Heart left ventricle (tissue), 16 donors: ENCODE data around the gene MAN1C1. TPM values are rescaled to one million over a fixed set of nuclear protein-coding genes. Genes with fewer than 3 reads are reported as not detected.

Experiments
- ATAC-seq, 4 donors: fragments of 200-7000 bp; cut with Tn5 transposase; one replicate each; pipeline ENCODE4 v1.9.1; 2020 to 2022; ENCODE audit warnings: moderate library complexity in 4 of 4, mild to moderate bottlenecking in 3 of 4, moderate number of reproducible peaks in 1 of 4
- DNase-seq, 5 donors: peaks; one replicate each; pipeline ENCODE4 v3.0.0-alpha.2; 2020
- H3K27ac ChIP-seq, 12 donors: fragments of 200-600 bp; sonication (generic) in 4 of 12; one replicate each; pipeline versions ENCODE4 v1.5.0 to v1.8.0; 2016 to 2022; ENCODE audit warnings: mild to moderate bottlenecking in 2 of 12
- H3K27me3 ChIP-seq, 9 donors: fragments of 200-600 bp; sonication (generic) in 2 of 9; one replicate each; pipeline versions ENCODE4 v1.5.1 to v1.8.0; 2016 to 2022; ENCODE audit warnings: mild to moderate bottlenecking in 3 of 9
- H3K36me3 ChIP-seq, 9 donors: fragments of 200-600 bp; sonication (generic) in 2 of 9; one replicate each; pipeline versions ENCODE4 v1.5.0 to v1.8.0; 2018 to 2022; ENCODE audit warnings: mild to moderate bottlenecking in 2 of 9
- H3K4me1 ChIP-seq, 12 donors: fragments of 200-600 bp; sonication (generic) in 4 of 12; one replicate each; pipeline versions ENCODE4 v1.5.0 to v1.8.0; 2016 to 2022; ENCODE audit warnings: mild to moderate bottlenecking in 3 of 12
- H3K4me3 ChIP-seq, 12 donors: fragments of 200-600 bp; sonication (generic) in 4 of 12; one replicate each; pipeline versions ENCODE4 v1.5.0 to v1.8.0; 2017 to 2022; ENCODE audit warnings: mild to moderate bottlenecking in 9 of 12, moderate library complexity in 4 of 12
- H3K9me3 ChIP-seq, 12 donors: fragments of 200-600 bp; sonication (generic) in 4 of 12; one replicate each; pipeline versions ENCODE4 v1.5.0 to v1.8.0; 2016 to 2022; ENCODE audit warnings: mild to moderate bottlenecking in 1 of 12
- CTCF ChIP-seq, 12 donors: fragments of 200-600 bp; sonication (generic) in 4 of 12; IDR thresholded peaks; one replicate each; pipeline versions ENCODE4 v1.5.0 to v1.8.0; 2018 to 2022; ENCODE audit warnings: antibody characterized with exemption in 12 of 12, mild to moderate bottlenecking in 5 of 12
- POLR2A ChIP-seq, 2 donors: fragments of 450-650 bp; IDR thresholded peaks; one replicate each; pipeline ENCODE4 v1.6.1; 2017; ENCODE audit warnings: antibody characterized with exemption in 2 of 2, mild to moderate bottlenecking in 2 of 2, moderate library complexity in 2 of 2
- WGBS, 4 donors: extraction: QIAGEN DNeasy Blood & Tissue Kit in 2 of 4; methylation state at CpG; one replicate each; pipeline versions ENCODE4 v1.1.5 to v1.1.7; 2013 to 2018; 5-methylcytosine and 5-hydroxymethylcytosine counted together
- intact Hi-C, 10 donors: fragments of 100-400 bp; cut with DNase I; formaldehyde crosslinking; loops; one replicate each; pipeline versions ENCODE4 v1.11.1 to v1.14.2; 2022
- polyA plus RNA-seq, 2 donors: library from polyadenylated mRNA; stranded (reverse); fragments of 200-250 nt; gene quantifications; one replicate each; pipeline ENCODE4 v1.2.3, GENCODE V29; 2013
- total RNA-seq, 9 donors: library from RNA; depleted of rRNA in 2 of 9; stranded (reverse); fragments of >200 nt in 2 of 9; fragmentation: NEBNext Ultra II Directional in 3 of 9; extraction: Animal tissue kit (Norgen Biotek cat#: 25700) in 3 of 9; gene quantifications; one replicate each; pipeline versions ENCODE4 v1.1.0 to v1.2.4, GENCODE V29; 2016 to 2023
- donor health status: ischemic (EF 13 %, LVEDD 7.1; RV severe dilation, severe dysfunction).
- donor health status: healthy with polysubstance abuse.
- donor health status: DM: no; HTN: yes; CAD: no.
- donor health status: DM: no; HTN: no; CAD: no.
- donor health status: ischemic (EF 25% LVEDD 6.9; RV normal size, moderate dysfunction).
- donor health status: ischemic (EF 25% LVEDD 5.7; RV mildly dilated, moderate dysfunction).
- donor health status: healthy.
- donor health status: DM: yes; HTN: yes; CAD: no.
- donor health status: ischemic (EF 35%, LVEDD 5.7; RV mildly dilated, moderate dysfunction).
- donor health status: nonischemic (EF 11% LVEDD 7.7; RV severe dilation, severe dysfunction).
- donor health status: DM: yes; HTN: yes; CAD: no.
- donor health status: PGD.
- donor health status: ischemic (EF 29% LVEDD 5.4; RV normal size, mild dysfunction).
- donor health status: nonischemic (EF 23%, LVEDD 6.1; RV moderate dilation, normal function).

The MAN1C1 gene
- total and polyA plus RNA-seq, 11 donors, result 7.7 to 25.7 (median 14.7) TPM

- intact Hi-C loops, result no loop called here
- Histone ChIP-seq H3K36me3 (peaks cover 0 to 26% (median 12%) of the 10 kb centered on the region in 9 donors), H3K4me1 (peaks cover 0 to 41% (median 24%) of the 10 kb centered on the region in 12 donors), H3K4me3 (no peak overlapping the region), H3K9me3 (no peaks in the 10 kb centered on the region), H3K27me3 (no peaks in the 10 kb centered on the region), H3K27ac (peak overlapping the region in 1 of 12 donors; percentile 18)
- ATAC-seq, result peak in 2 of 4 donors; percentile 4 to 19
- TF ChIP-seq POLR2A (IDR thresholded peaks at IDR 0.05) (no peak), CTCF (IDR thresholded peaks at IDR 0.05) (no peak)
- no peak for DNase-seq
- 50 to 68% (median 67%) methylated on average over 14 to 16 of the region's 16 CpGs for WGBS, 4 donors
Measured at GRCh38 chr1:25774921-25775771, 158.6 kb downstream of the MAN1C1 start.

GRCh38 chr1:25779388-25779787 is 162.8 kb downstream of the MAN1C1 start:
- H3K4me1 ChIP-seq, result peaks cover 0 to 18% (median 8%) of the 10 kb centered on the region in 12 donors
- TF ChIP-seq CTCF (IDR thresholded peaks at IDR 0.05) (no peak), POLR2A (IDR thresholded peaks at IDR 0.05) (no peak)
- 93 to 98% (median 96%) methylated on average over 8 of the region's 8 CpGs for WGBS, 4 donors
- intact Hi-C loops, result no loop called here
- no peak overlapping the region for H3K27ac ChIP-seq
- peaks cover 0 to 24% (median 8%) of the 10 kb centered on the region in 9 donors for H3K36me3 ChIP-seq
- no peak overlapping the region for H3K4me3 ChIP-seq
- no peaks in the 10 kb centered on the region for H3K27me3 ChIP-seq
- DNase-seq, result no peak
- no peaks in the 10 kb centered on the region for H3K9me3 ChIP-seq
- no peak for ATAC-seq

- Histone ChIP-seq H3K27me3 (no peaks in the 10 kb centered on the region), H3K27ac (no peak overlapping the region), H3K4me1 (peaks cover 0 to 20% (median 10%) of the 10 kb centered on the region in 12 donors), H3K9me3 (no peaks in the 10 kb centered on the region), H3K36me3 (peaks cover 0 to 25% (median 8%) of the 10 kb centered on the region in 9 donors), H3K4me3 (no peak overlapping the region)
- no peak for DNase-seq
- intact Hi-C loops, result no loop called here
- no peak for TF ChIP-seq POLR2A (IDR thresholded peaks at IDR 0.05)
- TF ChIP-seq CTCF (IDR thresholded peaks at IDR 0.05), result no peak
- WGBS, 4 donors, result 93 to 97% (median 95%) methylated on average over 4 of the region's 4 CpGs
- no peak for ATAC-seq
Measured at GRCh38 chr1:25779894-25780293, 163.3 kb downstream of the MAN1C1 start.

- Histone ChIP-seq H3K4me1 (peaks cover 0 to 20% (median 8%) of the 10 kb centered on the region in 12 donors), H3K27ac (no peak overlapping the region), H3K36me3 (peaks cover 0 to 25% (median 8%) of the 10 kb centered on the region in 9 donors), H3K27me3 (no peaks in the 10 kb centered on the region), H3K4me3 (no peak overlapping the region), H3K9me3 (no peaks in the 10 kb centered on the region)
- DNase-seq (no peak), ATAC-seq (no peak)
- WGBS, 4 donors, result 88 to 91% (median 90%) methylated on average over 12 to 14 of the region's 14 CpGs
- intact Hi-C loops, result no loop called here
- TF ChIP-seq POLR2A (IDR thresholded peaks at IDR 0.05) (no peak), CTCF (IDR thresholded peaks at IDR 0.05) (no peak)
Measured at GRCh38 chr1:25780318-25781129, 163.9 kb downstream of the MAN1C1 start.
